Duodenal mucosa (tissue), 2 donors: ENCODE data around the gene EHBP1.
"Not testable (repeated sequence)": the region's sequence is repeated elsewhere in the genome, so short reads cannot be mapped to it uniquely, and the experiment has no call there.

ENCODE experiments used
- H3K27ac ChIP-seq: one replicate; pipeline ENCODE4 v1.7.0; 2013; ENCODE audit warnings: low read depth, low read length
- H3K27me3 ChIP-seq, 2 donors: one replicate each; pipeline ENCODE4 v1.7.0; 2013; ENCODE audit warnings: low read length in 2 of 2, control low read depth in 1 of 2; ENCODE audit not compliant: insufficient read depth in 2 of 2, control insufficient read depth in 1 of 2
- H3K36me3 ChIP-seq, 2 donors: one replicate each; pipeline ENCODE4 v1.7.0; 2013; ENCODE audit warnings: low read length in 2 of 2, control low read depth in 1 of 2; ENCODE audit not compliant: insufficient read depth in 2 of 2, control insufficient read depth in 1 of 2
- H3K4me1 ChIP-seq, 2 donors: one replicate each; pipeline ENCODE4 v1.7.0; 2013; ENCODE audit warnings: low read length in 2 of 2, control low read depth in 1 of 2; ENCODE audit not compliant: insufficient read depth in 2 of 2, control insufficient read depth in 1 of 2
- H3K4me3 ChIP-seq, 2 donors: one replicate each; pipeline ENCODE4 v1.7.0; 2013; ENCODE audit warnings: low read length in 2 of 2, low read depth in 1 of 2
- H3K9ac ChIP-seq, 2 donors: one replicate each; pipeline ENCODE4 v1.7.0; 2013; ENCODE audit warnings: low read length in 2 of 2, low read depth in 1 of 2
- H3K9me3 ChIP-seq, 2 donors: one replicate each; pipeline ENCODE4 v1.7.0; 2013; ENCODE audit warnings: low read length in 2 of 2, control low read depth in 1 of 2; ENCODE audit not compliant: control insufficient read depth in 1 of 2

Gene EHBP1

GRCh38 chr2:62743506-62743905, 38.0 kb downstream of the EHBP1 start:
- Histone ChIP-seq H3K27me3 (no peaks in the 10 kb centered on the region), H3K9me3 (no peaks in the 10 kb centered on the region), H3K4me1 (peaks cover 0 to 9% of the 10 kb centered on the region in 2 donors), H3K9ac (no peak overlapping the region), H3K4me3 (no peak overlapping the region), H3K27ac (no peak overlapping the region), H3K36me3 (no peaks in the 10 kb centered on the region)

GRCh38 chr2:62744603-62745002, 39.1 kb downstream of the EHBP1 start:
- Histone ChIP-seq H3K9me3 (no peaks in the 10 kb centered on the region), H3K4me3 (no peak overlapping the region), H3K27me3 (no peaks in the 10 kb centered on the region), H3K27ac (no peak overlapping the region), H3K36me3 (no peaks in the 10 kb centered on the region), H3K4me1 (peaks cover 0 to 9% of the 10 kb centered on the region in 2 donors), H3K9ac (no peak overlapping the region)

GRCh38 chr2:62745891-62746481, 40.5 kb downstream of the EHBP1 start:
- Histone ChIP-seq H3K9ac (no peak overlapping the region), H3K36me3 (no peaks in the 10 kb centered on the region), H3K4me3 (no peak overlapping the region), H3K4me1 (peaks cover 0 to 9% of the 10 kb centered on the region in 2 donors), H3K27ac (no peak overlapping the region), H3K27me3 (no peaks in the 10 kb centered on the region), H3K9me3 (no peaks in the 10 kb centered on the region)

GRCh38 chr2:62747169-62747568, 41.7 kb downstream of the EHBP1 start:
- H3K27me3 ChIP-seq: no peaks in the 10 kb centered on the region
- H3K4me1 ChIP-seq: peaks cover 0 to 9% of the 10 kb centered on the region in 2 donors
- H3K9ac ChIP-seq: no peak overlapping the region
- H3K36me3 ChIP-seq: no peaks in the 10 kb centered on the region
- H3K9me3 ChIP-seq: no peaks in the 10 kb centered on the region
- H3K4me3 ChIP-seq: no peak overlapping the region
- no peak overlapping the region for H3K27ac ChIP-seq

GRCh38 chr2:62747876-62748275, 42.4 kb downstream of the EHBP1 start:
- H3K4me1 ChIP-seq: peaks cover 0 to 9% of the 10 kb centered on the region in 2 donors
- H3K27ac ChIP-seq: no peak overlapping the region
- no peaks in the 10 kb centered on the region for H3K9me3 ChIP-seq
- no peaks in the 10 kb centered on the region for H3K27me3 ChIP-seq
- no peak overlapping the region for H3K9ac ChIP-seq
- no peak overlapping the region for H3K4me3 ChIP-seq
- no peaks in the 10 kb centered on the region for H3K36me3 ChIP-seq

- H3K9me3 ChIP-seq, H3K4me1 ChIP-seq, H3K4me3 ChIP-seq, H3K9ac ChIP-seq, H3K36me3 ChIP-seq, H3K27me3 ChIP-seq, H3K27ac ChIP-seq: not testable (repeated sequence)
Observed at GRCh38 chr2:62749111-62749510, 43.6 kb downstream of the EHBP1 start.

GRCh38 chr2:62757029-62757428, 51.5 kb downstream of the EHBP1 start:
- Histone ChIP-seq H3K27me3 (no peaks in the 10 kb centered on the region), H3K27ac (no peak overlapping the region), H3K4me1 (peaks cover 0 to 11% of the 10 kb centered on the region in 2 donors), H3K9ac (no peak overlapping the region), H3K36me3 (no peaks in the 10 kb centered on the region), H3K9me3 (no peaks in the 10 kb centered on the region), H3K4me3 (no peak overlapping the region)

GRCh38 chr2:62760026-62760425, 54.5 kb downstream of the EHBP1 start:
- H3K4me3 ChIP-seq: no peak overlapping the region
- H3K36me3 ChIP-seq: no peaks in the 10 kb centered on the region
- H3K9ac ChIP-seq: no peak overlapping the region
- H3K27ac ChIP-seq: no peak overlapping the region
- H3K27me3 ChIP-seq: no peaks in the 10 kb centered on the region
- H3K9me3 ChIP-seq: no peaks in the 10 kb centered on the region
- H3K4me1 ChIP-seq: peaks cover 0 to 11% of the 10 kb centered on the region in 2 donors

- Histone ChIP-seq H3K27ac (no peak overlapping the region), H3K9me3 (no peaks in the 10 kb centered on the region), H3K9ac (no peak overlapping the region), H3K36me3 (no peaks in the 10 kb centered on the region), H3K4me1 (peaks cover 0 to 11% of the 10 kb centered on the region in 2 donors), H3K27me3 (no peaks in the 10 kb centered on the region), H3K4me3 (no peak overlapping the region)
Observed at GRCh38 chr2:62760555-62760954, 55.0 kb downstream of the EHBP1 start.

- Histone ChIP-seq H3K27ac (no peak overlapping the region), H3K4me1 (peaks cover 0 to 4% of the 10 kb centered on the region in 2 donors), H3K9ac (no peak overlapping the region), H3K4me3 (no peak overlapping the region), H3K36me3 (no peaks in the 10 kb centered on the region), H3K9me3 (no peaks in the 10 kb centered on the region), H3K27me3 (no peaks in the 10 kb centered on the region)
Observed at GRCh38 chr2:62765619-62766376, 60.3 kb downstream of the EHBP1 start.
